GM18499 (cell line): Measurements from ENCODE around the gene PSMC5.
"Not testable (repeated sequence)": the region's sequence is repeated elsewhere in the genome, so short reads cannot be mapped to it uniquely, and the experiment has no call there.

Experiments used
- ATAC-seq: cut with Tn5 transposase; IDR thresholded peaks from one replicate; pipeline ENCODE4 v1.9.1; 2021; ENCODE audit warnings: moderate number of reproducible peaks; ENCODE audit not compliant: insufficient read depth, unreplicated experiment

PSMC5 gene

DNA sequence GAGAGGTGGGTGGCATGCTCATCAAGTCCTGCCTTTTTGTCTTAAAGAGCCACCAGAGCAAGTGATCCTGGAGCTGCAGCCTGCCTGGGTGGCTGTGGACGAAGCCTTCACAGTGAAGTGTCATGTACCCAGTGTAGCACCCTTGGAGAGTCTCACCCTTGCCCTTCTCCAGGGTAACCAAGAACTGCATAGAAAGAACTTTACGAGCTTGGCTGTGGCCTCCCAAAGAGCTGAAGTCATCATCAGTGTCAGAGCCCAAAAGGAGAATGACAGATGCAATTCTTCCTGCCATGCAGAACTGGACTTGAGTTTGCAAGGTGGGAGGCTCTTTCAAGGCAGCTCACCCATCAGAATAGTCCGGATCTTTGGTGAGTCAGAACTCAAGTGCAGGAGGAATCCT lies 32.0 kb downstream of the PSMC5 start:
- no peak for ATAC-seq

DNA sequence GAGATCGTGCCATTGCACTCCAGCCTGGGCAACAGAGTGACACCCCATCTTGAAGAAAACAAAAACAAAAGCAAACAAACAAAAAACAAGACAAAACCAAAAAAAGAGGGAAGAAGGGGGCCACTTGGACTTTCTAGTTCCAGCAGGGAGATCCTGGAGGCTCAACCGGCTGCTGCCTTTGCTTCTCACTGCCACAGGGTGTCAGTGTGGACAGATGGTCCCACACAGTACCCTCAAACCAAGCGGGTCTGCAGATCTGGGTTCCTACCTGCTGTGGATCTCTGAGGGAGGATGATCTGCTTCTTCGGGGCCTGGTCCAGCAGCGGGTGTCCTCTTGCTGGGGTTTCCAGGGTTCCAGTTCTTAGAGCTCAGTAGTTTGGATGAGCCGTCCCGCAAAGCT lies 39.4 kb downstream of the PSMC5 start:
- ATAC-seq, result not testable (repeated sequence)

- not testable (repeated sequence) for ATAC-seq
These were observed 42.5 kb downstream of the PSMC5 start for GRCh38 chr17:63869491-63870291.

GRCh38 chr17:63870292-63870665 lies 43.0 kb downstream of the PSMC5 start:
- not testable (repeated sequence) for ATAC-seq

DNA sequence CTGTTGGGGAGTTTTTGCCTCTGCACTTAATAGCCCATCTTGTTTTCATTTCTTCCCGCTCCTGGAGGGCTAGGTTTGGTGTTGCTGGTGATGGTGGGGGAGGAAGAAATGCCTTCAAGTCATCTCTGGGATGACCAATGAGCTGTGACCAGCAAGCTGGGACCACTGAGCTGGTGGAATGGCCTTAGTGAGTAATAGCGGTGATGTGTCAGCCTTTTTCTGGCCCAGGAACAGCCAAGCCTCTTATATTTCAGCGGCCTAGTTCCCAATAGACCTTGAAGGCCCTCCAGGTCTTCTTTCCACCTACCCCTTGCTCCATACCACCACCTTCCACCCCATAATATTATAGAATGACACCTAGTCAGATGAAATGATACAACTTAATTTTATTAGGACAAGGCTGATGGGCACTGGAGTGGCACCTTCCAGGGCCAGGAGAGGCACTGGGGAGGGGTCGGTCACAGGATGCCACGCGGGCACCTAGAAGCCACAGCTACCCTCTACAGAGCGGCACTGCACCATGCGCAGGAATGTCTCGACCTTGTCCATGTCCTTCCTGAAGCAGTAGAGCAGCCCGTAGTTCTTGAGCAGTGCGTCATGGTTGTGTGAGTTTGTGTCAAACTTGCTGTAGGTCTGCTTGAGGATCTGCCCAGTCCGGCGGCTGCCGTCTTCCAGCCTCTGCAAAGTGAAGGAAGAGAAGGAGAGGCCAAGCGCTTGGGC lies 44.6 kb downstream of the PSMC5 start:
- not testable (repeated sequence) for ATAC-seq

GRCh38 chr17:63873577-63873976 lies 46.3 kb downstream of the PSMC5 start, which contains the start of gene CSH2:
Gene CSH2, minus strand, starts transcription at chr17:63873677. Its CDS starts 63 bp downstream, at chr17:63873614.
- ATAC-seq, result not testable (repeated sequence)

- ATAC-seq, result not testable (repeated sequence)
These were observed 46.9 kb downstream of the PSMC5 start for GRCh38 chr17:63874061-63874626.

- ATAC-seq, result not testable (repeated sequence)
These were observed 47.5 kb downstream of the PSMC5 start for GRCh38 chr17:63874693-63875092.

DNA sequence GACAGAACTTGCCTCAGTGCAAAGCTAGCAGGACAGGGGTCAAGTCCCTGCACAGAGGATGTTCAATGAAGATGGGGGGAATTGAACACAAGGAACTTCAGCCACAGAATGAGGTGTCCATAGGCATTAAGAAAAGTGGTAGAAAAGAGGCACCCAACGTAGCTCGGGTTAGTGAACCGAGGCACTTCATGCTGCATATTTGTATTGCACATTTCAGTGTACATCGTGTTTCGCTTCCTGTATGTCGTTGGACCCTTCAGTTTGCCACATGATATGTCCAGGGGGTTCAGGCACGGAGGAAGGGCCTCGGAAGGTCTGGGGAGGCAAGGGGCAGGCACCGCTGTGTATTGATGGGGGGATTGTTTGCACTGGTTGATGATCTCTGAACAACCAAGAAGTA lies 51.2 kb downstream of the PSMC5 start:
- ATAC-seq, result not testable (repeated sequence)

GRCh38 chr17:63880706-63881105 lies 53.5 kb downstream of the PSMC5 start:
- ATAC-seq, result no peak

DNA sequence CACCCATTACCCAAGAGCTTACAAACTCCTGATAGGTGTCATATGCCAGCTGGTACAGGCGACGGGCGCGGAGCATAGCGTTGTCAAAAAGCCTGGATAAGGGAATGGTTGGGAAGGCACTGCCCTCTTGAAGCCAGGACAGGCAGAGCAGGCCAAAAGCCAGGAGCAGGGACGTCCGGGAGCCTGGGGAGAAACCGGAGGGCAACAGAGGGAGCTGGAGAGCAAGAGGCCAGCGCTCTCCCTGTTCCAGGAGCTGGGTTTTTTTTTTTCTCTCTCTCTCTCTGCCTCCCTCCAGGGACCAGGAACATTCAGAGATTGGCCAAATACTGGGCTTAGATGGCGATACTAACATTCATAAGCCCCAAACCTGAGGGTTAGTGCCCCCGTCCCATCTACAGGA lies 54.1 kb downstream of the PSMC5 start:
- ATAC-seq, result not testable (repeated sequence)
